Peyer's patch (tissue), 4 donors: ENCODE results near the gene LMTK3.

ENCODE experiments used
- CTCF ChIP-seq, 6 experiments: fragments of 450-650 bp in 4 of 6; fragments of 200-600 bp in 2 of 6; sonication (generic) in 1 of 6; IDR thresholded peaks; one replicate each; pipeline ENCODE4 v1.5.1; 2017 to 2019; ENCODE audit warnings: antibody characterized with exemption in 6 of 6, mild to moderate bottlenecking in 3 of 6, moderate library complexity in 1 of 6
- POLR2A ChIP-seq, 2 donors: fragments of 450-650 bp; IDR thresholded peaks; one replicate each; pipeline ENCODE4 v1.5.1; 2017; ENCODE audit warnings: antibody characterized with exemption in 2 of 2, mild to moderate bottlenecking in 2 of 2, moderate library complexity in 2 of 2

GRCh38 chr19:48502350-48503018 is 9.2 kb downstream of the LMTK3 start:
- TF ChIP-seq CTCF (IDR thresholded peaks at IDR 0.05) (no peak), POLR2A (IDR thresholded peaks at IDR 0.05) (peak in 1 of 2 donors; percentile 27)
